CD4-positive, alpha-beta T cell treated with Interleukin-17A for 4 hours (primary cell): ENCODE measurements around the gene EGFLAM.
"Not testable (repeated sequence)": the region's sequence is repeated elsewhere in the genome, so short reads cannot be mapped to it uniquely, and the experiment has no call there.

Experiments used
- DNase-seq: peaks from one replicate; pipeline ENCODE4 v3.0.0-alpha.2; 2020; ENCODE audit warnings: mixed read lengths

The EGFLAM gene

DNA sequence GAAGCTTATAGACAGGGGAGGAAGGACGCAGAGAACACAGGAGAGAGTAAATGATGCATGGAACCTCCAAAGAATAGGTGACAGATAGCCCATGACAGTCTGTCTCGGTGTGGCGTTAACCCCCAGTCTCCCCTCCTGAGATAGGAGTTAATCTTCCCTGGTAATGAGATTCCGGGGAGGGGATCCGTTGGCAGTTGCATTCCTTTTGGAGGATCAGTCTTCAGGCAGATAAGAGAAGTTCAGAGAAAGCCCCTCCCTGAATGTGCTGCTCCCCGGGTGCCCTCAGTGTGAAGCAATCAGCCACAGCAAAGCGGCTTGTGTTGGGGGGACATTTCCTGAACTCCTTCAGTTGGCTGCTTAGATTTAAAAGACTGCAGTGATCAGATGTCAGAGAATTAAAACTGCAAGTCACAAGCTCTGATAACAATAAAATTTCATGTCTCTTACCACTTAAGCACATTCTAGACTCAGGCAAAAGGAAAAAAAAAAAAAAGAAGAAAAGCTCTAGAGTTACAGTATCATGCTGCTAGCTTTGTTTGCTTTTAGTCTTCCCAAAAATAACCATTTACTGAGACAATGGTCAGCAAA is 121.1 kb downstream of the EGFLAM start:
- no peak for DNase-seq

DNA sequence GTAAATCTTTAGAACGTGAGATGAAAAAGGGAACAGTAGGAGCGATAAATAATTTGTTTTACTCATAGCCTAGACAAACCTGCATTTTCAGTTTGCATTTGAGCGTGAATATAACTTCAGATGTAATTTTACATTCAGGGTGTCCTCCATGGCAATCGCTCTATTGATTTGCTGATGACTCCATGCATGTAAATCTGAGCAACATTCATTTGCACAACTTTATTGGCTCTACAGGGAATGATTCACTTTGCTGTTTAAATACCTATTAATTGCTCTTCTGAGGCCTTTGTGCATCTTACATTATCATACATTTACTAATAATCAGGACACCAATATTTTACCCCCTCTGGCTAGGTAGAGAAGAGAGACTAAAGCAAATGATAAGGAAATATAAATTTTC is 122.2 kb downstream of the EGFLAM start:
- no peak for DNase-seq

DNA sequence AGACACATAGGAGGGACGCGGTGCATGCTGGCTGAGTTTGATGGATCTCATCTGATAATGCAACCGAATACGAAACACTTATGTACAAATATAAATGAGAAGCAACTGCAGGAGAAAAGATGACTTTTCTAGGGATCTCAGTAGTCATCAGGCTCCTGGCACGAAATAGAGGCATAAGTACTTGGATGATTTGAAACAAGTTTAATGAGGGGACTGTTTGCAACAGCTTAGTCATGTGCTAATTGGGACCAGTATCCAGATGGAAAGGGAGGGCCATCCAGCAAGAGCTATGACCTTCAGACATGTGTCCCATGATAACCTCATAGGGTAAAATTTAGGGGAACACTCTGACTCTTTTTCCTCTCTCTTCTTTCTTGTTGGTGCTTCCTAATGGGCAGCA is 123.0 kb downstream of the EGFLAM start:
- DNase-seq: no peak

DNA sequence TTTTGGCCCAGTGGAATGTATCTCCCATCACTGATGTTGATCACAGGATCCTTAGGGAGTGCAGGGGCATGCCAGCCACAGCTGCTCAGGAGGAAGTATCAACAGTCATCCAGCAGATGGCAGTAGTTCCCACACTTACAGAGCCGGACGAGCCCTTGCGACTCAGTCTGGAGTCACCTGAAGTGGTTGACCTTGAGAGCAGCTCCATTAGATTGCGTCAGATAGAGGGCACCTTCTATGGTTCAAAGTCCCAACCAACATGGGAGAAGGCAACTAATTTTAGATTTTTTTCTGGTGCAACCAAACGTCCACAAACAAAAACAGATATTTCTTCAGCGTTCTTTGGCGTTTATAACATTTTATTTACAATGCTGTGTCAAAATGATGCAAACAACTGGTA is 124.5 kb downstream of the EGFLAM start:
- peak; percentile 52 for DNase-seq

DNA sequence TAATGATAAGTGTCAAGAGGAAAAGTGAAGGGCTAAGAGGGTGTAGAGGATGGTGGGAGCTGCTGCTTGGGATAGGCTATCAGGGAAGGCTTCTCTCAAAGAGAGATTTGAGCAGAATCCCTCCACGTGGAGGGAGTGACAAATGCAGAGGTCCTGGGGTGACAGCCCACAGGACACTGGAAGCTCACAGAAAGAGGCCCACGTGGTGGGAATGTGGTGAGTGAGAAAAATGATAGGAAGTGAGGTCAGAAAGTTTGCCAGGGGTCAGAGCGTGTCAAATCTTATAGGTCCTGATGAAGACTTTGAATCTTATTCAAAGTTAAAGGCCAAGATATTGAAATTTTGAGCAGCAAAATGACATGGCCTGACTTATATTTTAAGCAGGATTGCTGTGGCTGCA is 125.3 kb downstream of the EGFLAM start:
- DNase-seq: no peak

DNA sequence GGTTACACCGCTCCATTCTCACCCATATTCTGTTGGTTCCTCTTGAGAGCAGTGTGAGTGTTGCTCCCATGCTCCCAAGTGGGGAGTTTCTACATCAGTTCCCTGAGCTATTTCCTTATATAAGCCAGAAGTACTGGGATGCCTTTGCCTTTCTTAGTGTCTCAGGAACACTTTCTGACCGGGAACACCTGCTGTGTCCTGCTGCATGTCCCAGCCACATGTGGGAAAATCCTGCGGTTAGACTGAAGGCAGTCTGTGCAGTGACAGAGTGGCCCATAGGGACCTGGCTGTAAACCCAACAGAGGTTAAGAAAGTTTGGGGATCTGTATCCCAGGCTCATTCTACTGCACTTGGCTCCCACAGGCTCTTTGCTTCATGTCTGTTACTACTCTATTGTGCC is 126.0 kb downstream of the EGFLAM start:
- no peak for DNase-seq

DNA sequence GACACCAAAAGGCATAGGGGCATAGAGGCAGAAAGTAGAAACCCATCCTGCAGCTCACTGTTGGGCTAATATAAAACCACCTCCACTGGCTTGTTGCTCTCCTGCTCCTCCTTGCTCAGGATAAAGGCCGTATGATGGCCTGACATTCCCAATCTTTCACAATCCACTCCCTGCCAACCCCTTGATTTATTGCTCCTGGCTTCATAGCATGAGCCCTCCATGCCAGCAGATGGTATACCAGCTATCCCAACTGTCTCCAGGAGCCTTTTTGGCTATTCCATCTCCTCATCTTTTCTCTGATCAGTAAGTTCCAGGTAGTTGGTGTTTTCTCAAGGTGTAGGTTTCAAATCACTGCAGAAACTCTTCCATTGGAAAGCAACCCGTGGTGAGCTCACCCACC is 128.8 kb downstream of the EGFLAM start:
- DNase-seq: no peak

DNA sequence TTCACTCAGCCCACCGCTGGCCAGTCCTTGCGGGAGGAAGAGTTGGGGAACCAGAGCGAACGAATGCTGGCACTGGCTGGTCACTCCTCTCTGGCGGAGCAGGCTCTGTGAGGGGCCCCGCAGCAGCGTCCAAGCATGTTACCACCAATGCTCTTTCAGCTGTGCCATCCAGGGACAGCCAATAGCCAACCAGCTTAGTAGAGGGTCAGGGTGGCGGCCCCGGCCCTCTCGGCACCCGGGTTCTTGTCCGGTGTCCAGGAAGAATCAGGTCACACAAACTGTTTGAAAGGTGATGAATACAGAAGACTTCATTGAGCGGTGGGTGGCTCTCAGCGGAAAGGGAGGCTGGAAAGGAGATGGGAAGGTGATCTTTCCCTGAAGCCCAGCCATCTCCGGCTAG is 135.3 kb downstream of the EGFLAM start:
- no peak for DNase-seq

DNA sequence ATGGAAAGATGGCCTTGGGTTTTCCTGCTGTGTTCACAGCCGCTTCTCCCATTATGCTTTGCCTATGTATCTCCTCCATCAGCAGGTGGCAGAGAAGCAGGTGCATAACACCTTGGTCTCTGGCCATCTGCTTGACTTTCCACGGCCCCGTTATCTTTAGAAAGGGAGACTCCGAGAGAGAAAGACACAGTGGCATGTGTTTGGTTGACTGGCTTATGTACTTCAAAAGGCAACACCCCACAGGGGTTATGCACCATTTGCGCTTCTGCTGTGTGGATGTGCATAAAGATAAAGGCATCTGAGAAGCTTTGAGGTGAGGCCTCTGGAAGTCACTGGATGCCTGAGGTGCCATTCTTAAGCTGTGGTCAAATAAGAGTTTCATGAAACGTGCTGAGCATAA is 138.4 kb downstream of the EGFLAM start:
- no peak for DNase-seq

DNA sequence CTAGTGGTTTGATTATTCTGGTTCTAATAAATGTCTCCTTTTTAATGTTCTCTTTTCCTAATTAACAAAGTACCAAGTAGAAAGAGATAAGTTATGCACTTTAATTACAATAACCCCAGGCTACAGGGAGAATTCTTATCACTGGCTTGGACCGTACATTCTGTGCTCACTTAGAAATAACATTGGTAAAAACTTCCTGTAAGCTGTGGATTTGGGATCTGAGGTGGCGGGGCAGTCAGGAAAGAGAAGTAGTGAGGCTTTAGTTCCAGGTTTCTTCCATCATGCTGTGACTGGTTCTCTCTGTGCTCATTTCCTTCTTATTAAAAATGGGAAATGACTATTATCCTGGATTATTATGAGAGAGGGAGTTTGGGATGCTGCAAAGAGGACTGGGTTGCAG is 142.0 kb downstream of the EGFLAM start:
- no peak for DNase-seq

DNA sequence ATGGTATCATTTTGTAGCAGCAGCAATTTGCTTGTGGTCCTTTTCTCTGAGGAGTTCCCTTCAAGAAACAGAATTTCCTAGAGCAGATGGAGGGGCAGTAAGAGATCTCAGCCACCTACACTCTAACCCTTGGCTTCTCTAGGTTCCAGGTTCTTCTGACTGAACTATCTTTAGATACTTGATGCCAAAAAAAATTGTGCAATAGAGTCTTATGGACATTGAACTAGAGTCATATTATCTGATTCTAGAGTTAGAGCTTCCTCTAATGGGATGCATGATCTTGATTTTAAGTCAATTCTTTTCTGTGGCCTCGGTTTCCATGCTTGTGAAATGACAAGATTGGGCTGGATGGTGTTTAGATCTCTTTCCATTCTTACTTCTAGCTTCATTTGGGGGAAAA is 142.8 kb downstream of the EGFLAM start:
- no peak for DNase-seq

DNA sequence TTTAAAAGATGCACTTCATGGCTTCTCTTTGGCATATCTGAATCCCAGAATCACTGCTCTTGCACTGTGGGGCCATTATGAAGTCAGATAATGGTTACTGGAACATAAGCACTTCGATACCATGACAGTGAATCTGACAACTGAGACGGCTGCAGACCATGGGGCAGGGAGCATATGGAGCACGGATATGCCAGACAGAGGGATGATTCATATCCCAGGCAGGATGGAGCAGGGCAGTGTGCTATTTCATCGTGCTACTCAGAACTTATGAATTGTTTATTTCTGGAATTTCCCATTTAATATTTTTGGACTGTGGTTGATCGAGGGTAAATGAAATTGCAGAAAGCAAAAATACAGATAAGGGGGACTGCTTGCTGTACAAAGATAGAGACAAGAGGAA is 145.0 kb downstream of the EGFLAM start:
- DNase-seq: no peak

DNA sequence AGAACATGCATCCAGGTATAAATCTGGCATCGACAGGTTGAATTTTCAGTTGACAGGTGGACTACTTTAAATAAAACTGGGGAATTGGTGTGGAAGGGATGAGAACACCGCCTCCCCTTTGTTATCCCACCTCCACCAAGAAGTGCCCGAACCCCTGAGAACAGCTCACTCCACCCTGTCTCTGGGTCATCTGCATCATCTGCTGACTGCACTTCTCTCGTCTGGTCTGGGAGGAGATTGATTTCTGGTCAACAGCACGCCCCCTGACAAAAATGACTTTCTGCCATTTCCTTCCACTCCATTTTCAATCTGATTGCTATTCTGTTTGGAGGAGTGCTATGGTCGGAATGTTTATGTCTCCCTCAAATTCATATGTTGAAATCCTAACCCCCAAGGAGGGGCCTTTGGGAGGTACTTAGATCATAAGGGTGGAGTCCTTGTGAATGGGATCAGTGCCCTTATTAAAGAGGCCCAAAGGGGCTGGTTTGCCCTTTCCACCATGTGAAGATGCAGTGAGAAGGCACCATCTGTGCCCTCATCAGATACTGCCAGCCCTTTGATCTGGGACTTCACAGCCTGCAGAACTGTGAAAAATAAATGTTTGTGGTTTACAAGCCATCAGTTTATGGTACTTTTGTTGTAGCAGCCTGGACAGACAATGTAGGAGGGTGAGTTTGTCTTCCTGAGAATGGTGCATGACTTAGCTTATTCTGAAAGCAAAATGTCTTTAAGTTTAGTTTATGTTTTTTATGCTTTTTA is 145.7 kb downstream of the EGFLAM start:
- DNase-seq: no peak

DNA sequence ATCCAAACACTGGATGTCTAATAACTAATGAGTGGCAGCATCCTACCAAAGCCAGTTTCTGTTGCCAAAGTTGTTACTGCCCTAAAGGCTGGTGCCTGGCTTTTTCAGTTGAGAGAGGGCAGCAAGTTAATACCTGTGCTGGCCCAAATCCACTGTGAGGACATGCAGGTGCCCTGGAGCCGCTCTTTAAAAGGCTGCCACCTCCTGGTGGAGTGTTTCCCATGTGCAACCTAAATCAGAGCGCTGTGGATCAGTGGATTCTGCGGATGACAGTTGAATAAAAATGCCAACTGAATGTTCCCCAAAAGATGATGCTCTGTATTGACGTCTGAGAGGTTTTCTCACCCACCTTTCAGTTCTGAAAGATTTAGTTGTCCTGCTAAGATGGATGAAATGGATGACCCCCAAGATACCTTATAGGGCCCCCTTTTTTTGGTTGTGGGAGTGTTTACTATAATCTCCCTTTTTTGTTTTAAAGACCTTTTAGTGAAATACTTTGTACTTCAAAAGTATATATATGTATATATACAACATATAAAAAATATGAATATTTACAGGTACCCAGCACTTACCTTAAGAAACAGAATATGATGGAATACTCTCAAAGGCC is 146.4 kb downstream of the EGFLAM start:
- DNase-seq: peak; percentile 10

DNA sequence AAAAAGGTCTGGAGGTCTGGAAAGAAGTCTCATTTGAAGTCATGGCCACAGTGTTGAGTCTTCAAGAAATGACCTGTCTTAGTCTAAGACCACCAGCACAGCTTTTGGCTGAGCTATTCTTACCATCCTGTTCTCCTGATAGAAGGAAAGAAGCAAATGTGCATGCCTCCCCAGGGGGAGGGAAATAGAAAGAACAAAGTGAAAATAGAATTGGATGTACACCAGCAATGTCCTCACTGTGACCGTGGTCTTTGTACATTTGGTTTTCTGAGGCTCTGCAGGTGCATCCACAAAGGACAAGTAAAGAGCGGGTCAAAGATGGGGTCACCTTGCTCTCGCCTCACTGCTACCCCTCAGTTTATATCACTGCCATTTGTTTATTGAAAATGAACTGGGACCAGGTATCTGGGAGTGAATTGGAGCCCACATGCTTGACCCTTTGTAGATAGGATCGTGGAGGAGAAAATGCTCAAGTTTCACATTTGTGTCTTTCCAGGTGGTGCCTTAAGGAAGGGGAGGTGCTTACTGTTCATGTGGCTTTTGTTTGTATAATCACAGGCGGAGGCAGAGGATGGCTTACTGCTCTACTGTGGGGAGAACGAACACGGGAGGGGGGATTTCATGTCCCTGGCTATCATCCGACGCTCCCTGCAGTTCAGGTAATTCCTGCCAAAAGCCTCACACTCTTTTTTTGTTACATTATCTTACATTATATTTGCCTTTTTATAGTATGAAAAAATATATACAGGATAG is 150.3 kb downstream of the EGFLAM start:
- DNase-seq: no peak

DNA sequence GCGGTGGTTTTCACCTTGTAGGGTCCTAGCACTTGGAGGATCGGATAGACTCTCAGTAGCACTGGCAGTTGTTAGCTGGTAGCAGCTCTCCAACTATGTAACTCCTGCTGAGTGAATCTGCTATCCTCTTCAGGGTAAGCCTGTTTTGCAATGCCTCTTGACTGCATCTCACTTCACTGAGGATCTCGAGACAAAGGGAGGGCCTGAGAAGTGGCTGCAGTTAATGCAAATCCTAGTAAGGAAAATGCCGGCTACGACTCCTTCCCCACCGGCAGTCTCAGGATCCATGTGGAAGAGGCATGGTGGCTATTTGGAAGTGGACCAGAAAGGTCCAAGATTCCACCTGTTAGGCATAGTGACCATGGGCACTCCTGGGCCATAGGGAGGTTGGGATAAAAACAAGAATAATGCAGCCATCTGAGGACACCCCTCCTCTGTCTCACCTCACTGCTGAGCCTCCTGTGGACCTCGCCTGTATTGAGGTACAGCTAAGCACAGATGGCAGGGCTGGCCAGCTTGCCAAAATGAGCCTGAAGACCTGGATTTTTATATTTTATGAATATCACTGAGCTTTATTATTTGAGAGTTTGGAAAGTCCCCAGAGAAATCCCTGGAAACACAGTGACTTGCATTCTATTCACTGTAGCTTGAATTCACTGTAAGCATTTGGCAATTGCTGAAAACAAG is 152.1 kb downstream of the EGFLAM start:
- DNase-seq: no peak

DNA sequence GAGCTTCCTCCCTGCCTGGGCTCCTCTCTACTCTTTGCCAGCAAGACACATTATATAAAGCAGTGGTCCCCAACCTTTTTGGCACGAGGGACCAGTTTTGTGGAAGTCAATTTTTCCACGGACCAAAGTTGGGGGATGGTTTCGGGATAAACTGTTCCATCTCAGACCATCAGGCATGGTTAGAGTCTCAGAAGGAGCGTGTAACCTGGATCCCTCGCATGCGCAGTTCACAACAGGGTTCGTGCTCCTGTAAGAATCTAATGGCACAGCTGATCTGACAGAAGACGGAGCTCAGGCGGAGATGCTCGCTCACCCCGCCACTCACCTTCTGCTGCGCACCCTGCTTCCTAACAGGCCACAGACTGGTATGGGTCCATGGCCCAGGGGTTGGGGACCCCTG is 155.3 kb downstream of the EGFLAM start:
- DNase-seq: no peak

DNA sequence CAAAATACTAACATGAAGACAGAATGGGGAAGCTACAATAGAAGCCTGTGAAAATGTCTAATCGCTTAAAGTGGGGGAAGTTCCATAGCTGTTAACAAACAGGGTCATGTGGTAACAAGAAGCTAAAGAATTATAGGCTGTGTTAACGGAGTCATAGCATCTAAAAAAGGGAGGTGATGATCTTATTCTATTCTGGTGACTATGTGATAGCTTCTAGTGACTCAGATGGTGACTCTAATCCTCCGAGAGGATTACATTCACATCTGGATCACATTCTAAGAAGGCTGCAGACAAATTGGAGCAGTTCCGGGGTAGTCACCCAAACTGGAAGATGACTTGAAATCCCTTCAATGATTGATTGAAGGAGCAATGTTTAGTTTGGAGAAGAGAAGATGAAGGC is 156.0 kb downstream of the EGFLAM start:
- no peak for DNase-seq

DNA sequence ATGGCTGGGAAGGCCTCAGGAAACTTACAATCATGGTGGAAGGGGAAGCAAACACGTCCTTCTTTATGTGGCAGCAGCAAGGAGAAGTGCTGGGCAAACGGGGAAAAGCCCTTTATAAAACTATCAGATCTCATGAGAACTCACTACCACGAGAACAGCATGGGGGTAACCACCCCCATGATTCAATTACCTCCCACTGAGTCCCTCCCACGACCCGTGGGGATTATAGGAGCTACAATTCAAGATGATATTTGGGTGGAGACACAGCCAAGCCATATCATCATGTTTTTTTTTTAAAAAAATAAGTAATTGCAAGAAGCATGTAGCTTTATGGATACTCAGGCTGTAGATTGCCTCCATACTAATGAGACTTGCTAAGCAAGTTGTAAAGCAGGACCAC is 157.4 kb downstream of the EGFLAM start:
- DNase-seq: not testable (repeated sequence)

DNA sequence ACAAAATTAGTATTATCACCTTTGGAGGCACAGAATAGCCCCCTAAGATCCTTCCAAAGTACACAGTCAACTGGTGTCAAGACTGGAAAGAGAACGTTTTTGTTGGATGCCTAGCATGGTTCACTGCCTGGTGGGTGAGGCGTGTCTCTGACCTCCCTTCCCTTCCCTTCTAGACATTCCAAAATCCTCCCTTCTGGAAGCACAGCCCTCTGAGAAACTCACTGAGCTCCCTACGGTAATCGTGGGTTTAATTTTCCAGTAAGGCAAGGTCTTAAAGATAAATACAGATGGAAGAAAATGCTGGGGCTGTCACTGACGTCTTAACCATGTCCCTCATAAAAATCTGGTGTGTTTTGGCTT is 159.3 kb downstream of the EGFLAM start:
- no peak for DNase-seq

DNA sequence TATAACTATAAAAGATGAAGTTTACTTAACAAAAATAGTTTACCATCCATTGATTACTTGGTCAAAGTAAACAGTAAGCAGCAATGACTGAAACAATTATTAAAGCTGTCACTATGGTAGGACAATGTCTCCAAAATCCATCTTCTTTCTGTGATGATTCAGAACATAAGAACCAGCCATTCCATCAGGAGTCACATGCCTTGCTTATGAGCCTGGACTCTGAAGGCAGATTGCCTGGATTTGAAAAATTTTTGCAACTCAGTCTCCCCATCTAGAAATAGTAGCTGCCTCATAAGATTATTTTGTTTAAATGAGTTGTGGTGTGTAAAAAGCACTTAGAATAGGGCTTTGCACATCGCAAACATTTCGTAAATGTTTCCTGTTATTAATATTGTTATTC is 161.9 kb downstream of the EGFLAM start:
- no peak for DNase-seq

DNA sequence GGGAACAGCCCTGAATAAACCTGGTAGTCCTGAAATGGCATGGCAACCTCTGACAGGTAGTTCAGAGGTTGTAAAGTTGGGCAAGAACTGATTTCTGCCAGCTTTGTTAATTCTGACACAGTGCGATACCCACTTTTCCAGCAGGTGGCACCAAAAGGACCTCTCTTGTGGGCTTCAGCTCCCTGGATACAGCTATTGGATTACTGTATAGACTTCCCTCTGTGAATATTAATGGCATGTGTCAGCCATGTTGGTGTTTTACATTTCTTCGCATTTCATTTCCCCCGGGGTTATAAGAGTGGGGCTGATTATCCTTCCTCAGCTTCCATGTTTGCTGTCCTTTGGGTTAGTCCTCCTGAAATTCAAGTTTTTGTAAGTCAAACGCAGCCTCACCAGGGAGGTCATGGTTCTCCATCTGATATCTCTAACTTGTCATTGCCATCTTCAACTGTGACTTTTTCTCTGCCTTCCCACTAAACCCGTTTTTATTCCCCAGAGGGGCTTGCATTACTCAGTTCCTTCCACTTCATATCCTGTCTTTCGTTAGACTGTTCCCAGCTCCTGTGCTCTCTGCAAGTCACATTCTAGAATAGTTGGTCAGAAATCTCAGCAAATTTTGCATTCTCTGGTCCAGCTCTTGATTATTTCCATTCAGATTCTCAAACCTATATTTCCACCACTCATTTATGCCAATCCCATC is 162.5 kb downstream of the EGFLAM start:
- DNase-seq: peak; percentile 25

DNA sequence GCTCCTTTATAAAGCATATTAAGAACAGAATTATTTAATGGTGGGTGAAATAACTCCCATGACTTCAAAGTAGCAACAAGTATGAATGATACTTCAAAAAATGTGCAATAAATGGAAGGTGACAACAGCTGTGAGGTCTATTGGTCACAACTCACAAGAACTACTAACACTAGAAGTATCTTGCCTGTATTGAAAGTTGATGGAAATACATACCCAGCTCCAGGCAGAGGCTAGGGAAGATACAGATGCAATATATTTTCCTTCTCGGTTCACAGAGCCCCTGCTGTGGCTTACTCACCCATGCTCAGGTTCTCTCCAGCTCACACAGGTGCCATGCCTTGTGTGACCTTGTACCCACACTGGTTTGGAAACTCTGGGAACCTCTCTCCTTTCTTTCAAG is 164.3 kb downstream of the EGFLAM start:
- DNase-seq: no peak
